NT2/D1 (cell line): Measurements from ENCODE around the gene LCMT1.
A peak's percentile ranks its signal among the peaks of the same experiment; 100 is the strongest.
"Not testable (repeated sequence)": the region's sequence is repeated elsewhere in the genome, so short reads cannot be mapped to it uniquely, and the experiment has no call there.

Experiments used
- DNase-seq: peaks from one replicate; pipeline ENCODE4 v3.0.0-alpha.2; 2011; ENCODE audit warnings: low read depth, low spot score
- H3K27me3 ChIP-seq: 2 replicates; pipeline ENCODE4 v1.6.0; 2011; ENCODE audit warnings: mild to moderate bottlenecking; ENCODE audit not compliant: insufficient read length, insufficient read depth
- H3K36me3 ChIP-seq: 2 replicates; pipeline ENCODE4 v1.6.1; 2011; ENCODE audit warnings: mild to moderate bottlenecking, low read length, mixed read lengths; ENCODE audit not compliant: insufficient read depth, insufficient read length
- H3K4me1 ChIP-seq: 2 replicates; pipeline ENCODE4 v1.5.1; 2011; ENCODE audit not compliant: insufficient read depth, insufficient read length
- H3K4me3 ChIP-seq: 2 replicates; pipeline ENCODE4 v1.5.1; 2011; ENCODE audit warnings: low read depth; ENCODE audit not compliant: insufficient read length
- H3K9ac ChIP-seq: 2 replicates; pipeline ENCODE4 v1.6.0; 2011; ENCODE audit warnings: low read depth; ENCODE audit not compliant: insufficient read length
- H3K9me3 ChIP-seq: 2 replicates; pipeline ENCODE4 v1.5.1; 2011; ENCODE audit warnings: mild to moderate bottlenecking, low read length; ENCODE audit not compliant: insufficient read depth
- SUZ12 ChIP-seq: IDR thresholded peaks from 2 replicates; pipeline ENCODE4 v1.6.1; 2011; ENCODE audit not compliant: insufficient read length, insufficient read depth; ENCODE audit errors: extremely low read depth
- YY1 ChIP-seq: IDR thresholded peaks from 2 replicates; pipeline ENCODE4 v1.6.1; 2011; ENCODE audit not compliant: insufficient read length, insufficient read depth
- ZNF274 ChIP-seq: IDR thresholded peaks from 2 replicates; pipeline ENCODE4 v1.6.1; 2011; ENCODE audit warnings: mild to moderate bottlenecking, low read depth, low read length

LCMT1 gene

DNA sequence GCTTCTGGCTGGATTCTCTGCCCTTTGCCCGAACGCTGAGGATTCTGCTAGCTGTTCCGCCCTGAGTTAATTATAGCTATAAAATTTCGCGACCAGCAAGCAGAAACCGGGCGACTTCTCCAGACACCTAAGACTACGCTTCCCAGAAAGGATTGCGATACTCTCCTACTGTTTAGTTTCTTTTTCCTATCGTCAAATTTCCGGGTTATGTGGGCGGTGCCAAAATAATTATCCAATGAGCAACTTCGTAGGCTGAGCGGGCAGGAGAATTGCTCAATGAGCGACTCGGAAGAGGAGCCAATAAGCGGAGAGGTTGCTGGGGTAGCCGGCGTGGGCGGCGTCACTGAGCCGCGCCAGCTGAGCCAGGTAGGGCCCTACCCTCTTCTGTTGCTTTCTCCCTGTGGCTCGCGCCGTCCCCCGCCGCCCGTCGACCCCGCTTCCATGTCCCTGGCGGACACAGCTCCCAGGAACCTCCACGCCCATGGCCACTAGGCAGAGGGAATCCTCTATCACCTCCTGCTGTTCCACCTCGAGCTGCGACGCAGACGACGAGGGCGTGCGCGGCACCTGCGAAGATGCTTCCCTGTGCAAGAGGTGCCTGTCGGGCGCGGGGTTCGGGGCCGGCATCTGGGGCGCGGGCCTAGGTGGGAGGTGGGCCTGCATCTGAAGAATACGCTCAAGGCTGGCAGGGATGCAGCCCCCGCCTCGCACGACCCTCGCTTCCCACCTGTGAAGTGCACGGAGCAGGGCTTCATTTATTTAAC is at the start of gene LCMT1:
Gene LCMT1, plus strand, starts transcription at position 340 of the 764 bp plus-strand sequence. Its CDS starts 142 bp downstream, at position 482.
- Histone ChIP-seq H3K9ac (peak within 1 kb of the TSS; percentile 93), H3K27me3 (no peaks in the 10 kb centered on the region), H3K4me1 (peaks cover 2% of the 10 kb centered on the region), H3K9me3 (no peaks in the 10 kb centered on the region), H3K36me3 (peaks cover 21% of the 10 kb centered on the region), H3K4me3 (peak within 1 kb of the TSS; percentile 95)
- DNase-seq = peak; percentile 96
- TF ChIP-seq ZNF274 = no peak
- TF ChIP-seq SUZ12 = no peak
- no peak for TF ChIP-seq YY1

DNA sequence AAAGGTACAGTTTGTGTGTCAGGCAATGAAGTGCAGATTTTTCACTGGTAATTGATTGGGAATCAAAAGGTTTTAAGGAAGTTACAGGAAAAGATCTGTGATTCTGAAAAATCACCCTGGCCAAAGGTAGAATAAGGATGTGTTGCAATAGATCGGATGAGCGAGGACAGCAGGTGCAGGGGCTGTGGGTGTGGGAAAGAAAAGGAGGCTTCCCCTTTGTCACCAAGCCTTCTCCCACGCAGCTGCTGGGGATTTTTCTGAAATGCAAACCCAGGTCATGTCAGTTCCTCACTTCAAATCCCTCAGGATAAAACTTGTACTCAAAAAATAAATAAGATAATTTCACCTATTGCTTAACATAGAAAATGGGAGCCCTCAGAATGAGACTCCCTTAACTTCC is 48.4 kb upstream of the LCMT1 start:
- DNase-seq = no peak
- no peak for TF ChIP-seq SUZ12
- no peak for TF ChIP-seq YY1
- no peak for TF ChIP-seq ZNF274
- Histone ChIP-seq H3K9ac (no peak overlapping the region), H3K9me3 (no peaks in the 10 kb centered on the region), H3K4me1 (peaks cover 2% of the 10 kb centered on the region), H3K27me3 (peaks cover 12% of the 10 kb centered on the region), H3K4me3 (no peak overlapping the region), H3K36me3 (no peaks in the 10 kb centered on the region)

DNA sequence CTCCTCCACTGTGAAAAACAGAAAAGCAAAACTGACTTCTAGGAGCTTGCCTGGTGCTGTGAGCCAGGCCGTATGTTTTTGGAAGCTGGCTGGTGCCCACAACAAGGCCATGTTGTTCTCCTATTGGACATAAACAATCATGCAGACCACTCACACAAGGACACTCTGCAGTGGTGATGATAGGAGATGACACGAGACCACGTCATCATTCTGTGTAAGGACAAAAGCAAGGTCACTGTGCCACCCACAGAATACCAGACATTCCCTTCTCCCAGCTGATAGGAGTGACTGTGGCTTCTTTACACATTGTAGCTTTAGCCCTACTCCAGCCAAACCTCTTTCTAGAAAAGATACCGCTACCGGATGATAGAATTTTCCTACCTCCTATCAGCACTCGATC is 47.7 kb upstream of the LCMT1 start:
- H3K27me3 ChIP-seq = peaks cover 12% of the 10 kb centered on the region
- no peak for DNase-seq
- peaks cover 2% of the 10 kb centered on the region for H3K4me1 ChIP-seq
- H3K4me3 ChIP-seq = no peak overlapping the region
- H3K9me3 ChIP-seq = no peaks in the 10 kb centered on the region
- no peak overlapping the region for H3K9ac ChIP-seq
- no peaks in the 10 kb centered on the region for H3K36me3 ChIP-seq
- TF ChIP-seq SUZ12 (no peak), ZNF274 (no peak), YY1 (no peak)

DNA sequence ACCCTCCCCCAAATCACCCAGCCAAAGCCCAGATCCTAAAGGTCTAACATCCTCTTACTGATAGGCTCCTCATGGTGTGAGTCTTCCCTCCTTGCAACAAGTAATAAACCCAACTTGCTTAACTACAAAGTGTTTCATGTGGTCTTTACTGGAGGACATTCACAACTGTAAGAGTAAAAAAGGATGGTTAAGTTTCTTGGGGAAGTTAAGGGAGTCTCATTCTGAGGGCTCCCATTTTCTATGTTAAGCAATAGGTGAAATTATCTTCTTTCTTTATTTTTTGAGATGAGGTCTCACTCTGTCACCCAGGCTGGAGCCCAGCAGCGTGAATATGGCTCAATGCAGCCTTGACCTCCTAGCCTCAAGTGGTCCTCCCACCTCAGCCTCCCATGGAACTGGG is 47.3 kb upstream of the LCMT1 start:
- peaks cover 12% of the 10 kb centered on the region for H3K27me3 ChIP-seq
- not testable (repeated sequence) for H3K9ac ChIP-seq, H3K4me3 ChIP-seq, DNase-seq, H3K36me3 ChIP-seq, H3K4me1 ChIP-seq, H3K9me3 ChIP-seq

DNA sequence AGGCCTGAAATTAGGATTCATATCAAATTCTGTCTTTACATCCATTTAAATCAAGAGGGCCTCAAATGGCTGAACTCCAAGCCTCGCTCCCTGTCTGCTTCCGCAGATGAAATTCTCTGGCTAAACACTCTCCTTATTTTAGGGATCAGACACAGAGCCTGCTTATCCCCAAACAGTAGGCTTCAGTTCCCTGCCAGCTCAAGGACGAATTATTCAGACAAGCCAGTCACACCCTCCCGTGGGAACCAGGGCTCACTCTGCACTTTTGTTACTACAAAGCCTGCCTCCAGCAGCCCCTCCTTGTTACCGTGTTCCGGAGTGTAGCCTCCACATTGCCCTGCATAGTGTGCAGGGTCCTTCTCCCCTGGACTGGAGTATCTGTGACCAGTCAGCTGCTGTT is 46.6 kb upstream of the LCMT1 start:
- no peak overlapping the region for H3K9ac ChIP-seq
- H3K4me1 ChIP-seq = peaks cover 2% of the 10 kb centered on the region
- no peaks in the 10 kb centered on the region for H3K36me3 ChIP-seq
- TF ChIP-seq ZNF274 (no peak), SUZ12 (no peak), YY1 (no peak)
- peaks cover 12% of the 10 kb centered on the region for H3K27me3 ChIP-seq
- H3K9me3 ChIP-seq = no peaks in the 10 kb centered on the region
- DNase-seq = no peak
- no peak overlapping the region for H3K4me3 ChIP-seq

DNA sequence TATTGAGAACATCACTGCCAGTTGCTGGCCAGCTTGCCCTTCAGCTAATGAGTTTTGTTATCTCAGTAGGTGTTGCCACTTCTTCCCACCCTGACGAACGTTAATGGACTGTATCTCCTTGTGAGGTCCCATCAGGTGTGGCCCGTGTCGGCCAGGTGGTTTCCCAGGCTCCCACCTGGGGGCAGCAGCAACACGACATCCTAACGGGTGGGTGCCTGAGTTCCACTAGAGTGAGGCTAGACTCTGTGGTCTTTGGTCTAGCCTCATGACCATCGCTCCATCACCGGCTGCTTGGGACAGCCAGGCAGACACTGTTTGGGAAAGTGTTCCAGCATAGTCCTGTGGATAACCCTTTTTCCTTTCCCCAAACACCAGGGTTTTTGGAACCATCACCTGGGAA is 45.6 kb upstream of the LCMT1 start:
- DNase-seq = no peak
- no peaks in the 10 kb centered on the region for H3K36me3 ChIP-seq
- H3K27me3 ChIP-seq = peaks cover 12% of the 10 kb centered on the region
- peaks cover 2% of the 10 kb centered on the region for H3K4me1 ChIP-seq
- no peak overlapping the region for H3K9ac ChIP-seq
- H3K4me3 ChIP-seq = no peak overlapping the region
- no peaks in the 10 kb centered on the region for H3K9me3 ChIP-seq
- TF ChIP-seq ZNF274 (no peak), YY1 (no peak), SUZ12 (no peak)

DNA sequence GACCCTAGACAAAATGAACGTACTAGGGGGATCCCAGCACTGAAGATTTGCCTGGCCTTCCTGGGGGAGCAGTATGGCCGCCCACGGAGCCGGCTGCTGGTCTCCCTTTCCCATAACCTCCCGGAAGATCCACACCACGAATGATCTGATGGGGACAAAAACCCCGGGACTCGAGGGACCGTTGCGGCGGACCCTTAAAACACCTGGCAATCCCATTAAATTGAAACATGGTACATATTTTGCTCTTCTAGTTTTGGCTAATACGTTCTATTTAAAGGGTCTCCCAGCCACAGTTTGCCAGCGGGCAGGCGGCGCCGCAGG is 45.2 kb upstream of the LCMT1 start:
- Histone ChIP-seq H3K9ac (no peak overlapping the region), H3K4me3 (no peak overlapping the region)
- TF ChIP-seq YY1 = no peak
- TF ChIP-seq SUZ12 = no peak
- TF ChIP-seq ZNF274 = no peak

More for the DNA sequence above, 45.2 kb upstream of the LCMT1 start:
- H3K9me3 ChIP-seq = no peaks in the 10 kb centered on the region
- no peaks in the 10 kb centered on the region for H3K36me3 ChIP-seq
- DNase-seq = no peak
- peaks cover 12% of the 10 kb centered on the region for H3K27me3 ChIP-seq
- H3K4me1 ChIP-seq = peaks cover 2% of the 10 kb centered on the region
